H1 (cell line): ENCODE data around the gene NCL. TPM values are rescaled to one million over a fixed set of nuclear protein-coding genes. Genes with fewer than 3 reads are reported as not detected.

Experiments
- BRCA1 ChIP-seq: IDR thresholded peaks from 2 replicates; pipeline ENCODE4 v1.6.1; 2012; ENCODE audit warnings: low read depth, low read length, improper control_type of control experiment
- CBX5 ChIP-seq: fragments of 300-800, 300-1000 bp; sonication (generic); IDR thresholded peaks from 2 replicates; pipeline ENCODE4 v1.7.1; 2016; ENCODE audit warnings: antibody characterized with exemption, low read length, low read depth
- CBX8 ChIP-seq: fragments of 300-800, 300-1000 bp; sonication (generic); IDR thresholded peaks from 2 replicates; pipeline ENCODE4 v1.7.1; 2016; ENCODE audit warnings: low read depth, low read length, borderline replicate concordance
- CEBPB ChIP-seq: IDR thresholded peaks from 2 replicates; pipeline ENCODE4 v1.6.1; 2012; ENCODE audit warnings: low read depth, low read length
- EP300 ChIP-seq, 2 experiments: IDR thresholded peaks; 1 replicate in 1 of 2; 2 replicates in 1 of 2; pipeline ENCODE4 v1.6.1; 2011 to 2012; ENCODE audit warnings: low read depth in 2 of 2, low read length in 2 of 2, mild to moderate bottlenecking in 2 of 2, borderline replicate concordance in 1 of 2, inconsistent platforms in 1 of 2, moderate library complexity in 1 of 2
- EZH2 ChIP-seq: fragments of 200-600 bp; sonication (generic); IDR thresholded peaks from 2 replicates; pipeline ENCODE4 v1.7.1; 2012; ENCODE audit warnings: low read depth, mild to moderate bottlenecking, moderate library complexity, low read length, inconsistent platforms; ENCODE audit not compliant: severe bottlenecking
- GABPA ChIP-seq: IDR thresholded peaks from 2 replicates; pipeline ENCODE4 v1.6.1; 2011; ENCODE audit warnings: mild to moderate bottlenecking, low read length, moderate library complexity, borderline replicate concordance; ENCODE audit not compliant: insufficient read depth
- KDM5A ChIP-seq: fragments of 200-600 bp; IDR thresholded peaks from 2 replicates; pipeline ENCODE4 v1.7.1; 2012; ENCODE audit warnings: mild to moderate bottlenecking, low read length, inconsistent platforms, mixed read lengths
- MAFK ChIP-seq: IDR thresholded peaks from 2 replicates; pipeline ENCODE4 v1.6.1; 2012; ENCODE audit warnings: low read depth, mild to moderate bottlenecking, improper control_type of control experiment, low read length
- NANOG ChIP-seq: IDR thresholded peaks from 2 replicates; pipeline ENCODE4 v1.6.1; 2011; ENCODE audit warnings: low read length, low read depth, mild to moderate bottlenecking, inconsistent platforms; ENCODE audit not compliant: insufficient read depth, poor library complexity, severe bottlenecking
- SAP30 ChIP-seq: fragments of 300-600 bp; sonication (generic); IDR thresholded peaks from 2 replicates; pipeline ENCODE4 v1.7.1; 2012; ENCODE audit warnings: low read length, moderate library complexity, mild to moderate bottlenecking, inconsistent platforms; ENCODE audit not compliant: insufficient read depth, insufficient replicate concordance
- SIN3A ChIP-seq, 2 experiments: IDR thresholded peaks in 1 of 2; conservative IDR thresholded peaks in 1 of 2; 2 replicates each; pipeline ENCODE4 v1.6.1; 2011 to 2012; ENCODE audit warnings: low read length in 2 of 2, improper control_type of control experiment in 1 of 2, low read depth in 1 of 2, mild to moderate bottlenecking in 1 of 2
- SRF ChIP-seq: IDR thresholded peaks from 2 replicates; pipeline ENCODE4 v1.6.1; 2011; ENCODE audit warnings: mild to moderate bottlenecking, low read depth, low read length, moderate library complexity
- SUZ12 ChIP-seq: fragments of 200-600 bp; sonication (generic); IDR thresholded peaks from 2 replicates; pipeline ENCODE4 v1.6.1; 2012; ENCODE audit warnings: mild to moderate bottlenecking, inconsistent platforms, low read length, moderate library complexity, mixed read lengths
- TBP ChIP-seq: IDR thresholded peaks from 2 replicates; pipeline ENCODE4 v1.6.1; 2011; ENCODE audit warnings: low read depth, low read length, improper control_type of control experiment
- polyA plus RNA-seq, 7 experiments: library from polyadenylated mRNA; depleted of rRNA in 3 of 7; stranded (reverse) in 5 of 7; unstranded in 2 of 7; fragments of >200 nt in 5 of 7; fragments of 200-250 nt in 2 of 7; gene quantifications; 1 replicate in 5 of 7; 2 replicates in 1 of 7; 4 replicates in 1 of 7; pipeline versions ENCODE4 v1.2.1 to v1.2.3, GENCODE V29; 2011 to 2013; ENCODE audit warnings: missing spikeins in 2 of 7, mixed read lengths in 2 of 7
- total RNA-seq: library from RNA; stranded (reverse); fragmentation: NEBNext Ultra II Directional; extraction: Animal tissue kit (Norgen Biotek cat#: 25700); gene quantifications from 2 replicates; pipeline ENCODE4 v1.2.1, GENCODE V29; 2021
- TF ChIP-seq, protein P1 (sequence below), 3 experiments: IDR thresholded peaks; 1 replicate in 2 of 3; 2 replicates in 1 of 3; pipeline versions ENCODE4 v1.5.1 to v1.6.1; 2011; ENCODE audit warnings: low read length in 3 of 3, mild to moderate bottlenecking in 3 of 3, inconsistent platforms in 2 of 3, low read depth in 1 of 3, moderate library complexity in 1 of 3; ENCODE audit not compliant: insufficient read depth in 1 of 3; ENCODE audit errors: control extremely low read depth in 1 of 3
- TF ChIP-seq, protein P2 (sequence below): IDR thresholded peaks from 2 replicates; pipeline ENCODE4 v1.6.1; 2012; ENCODE audit warnings: low read length, inconsistent platforms

The NCL gene
- total and polyA plus RNA-seq, 2 of the 8 experiments (the other 6 are each of a cell fraction or from before 2014, with no cell fraction given), result 61.2 to 1,478 TPM

DNA sequence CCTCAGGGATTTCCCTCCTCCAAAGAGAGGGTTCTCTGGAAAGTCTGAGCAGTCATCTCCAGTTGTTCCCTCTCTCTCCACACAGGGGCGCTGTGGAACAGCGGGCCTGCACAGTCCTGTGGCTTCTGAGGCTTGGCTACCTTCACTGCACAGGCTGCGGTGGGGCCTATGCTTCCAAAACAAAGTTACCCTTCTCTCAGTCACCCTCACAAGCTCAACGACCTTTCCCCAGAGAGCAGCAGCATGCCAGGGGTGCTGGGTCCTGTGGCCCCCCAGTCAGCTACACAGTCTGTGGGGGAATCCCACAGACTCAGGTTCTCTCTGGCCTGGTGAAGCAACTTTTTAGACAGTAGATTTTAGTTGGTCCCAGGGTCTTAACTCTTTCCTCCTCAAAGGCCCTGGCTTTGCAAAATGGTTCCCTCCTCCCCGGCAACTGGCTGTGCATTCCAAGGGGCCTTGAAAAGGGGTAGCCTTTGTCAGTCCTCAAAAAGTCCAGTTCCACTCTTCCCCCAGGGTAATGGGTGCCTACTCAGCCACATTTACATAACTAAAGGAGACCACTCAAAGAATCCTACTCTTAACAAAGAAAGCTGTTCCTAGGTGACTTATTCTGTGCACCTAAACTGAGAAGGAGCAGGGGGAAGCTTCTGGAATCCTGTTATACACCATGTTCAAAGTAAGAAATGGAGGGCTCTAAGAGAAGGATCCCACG, 53.8 kb downstream of the NCL start (continued):
- no peak for TF ChIP-seq CBX8
- TF ChIP-seq SRF, result no peak
- peak; percentile 42; the same call in 1 of the 2 replicates for TF ChIP-seq TBP
- TF ChIP-seq EP300 (IDR thresholded peaks at IDR 0.05; ENCODE audit: borderline replicate concordance in 1 of 2, low read depth in 2 of 2, low read length in 2 of 2), result peak in 1 of 2 experiments; percentile 83; a peak in 1 of 3 replicates
- no peak for TF ChIP-seq SUZ12
- no peak for TF ChIP-seq CBX5
- peak; percentile 97 for TF ChIP-seq NANOG
- TF ChIP-seq, protein P1, sequence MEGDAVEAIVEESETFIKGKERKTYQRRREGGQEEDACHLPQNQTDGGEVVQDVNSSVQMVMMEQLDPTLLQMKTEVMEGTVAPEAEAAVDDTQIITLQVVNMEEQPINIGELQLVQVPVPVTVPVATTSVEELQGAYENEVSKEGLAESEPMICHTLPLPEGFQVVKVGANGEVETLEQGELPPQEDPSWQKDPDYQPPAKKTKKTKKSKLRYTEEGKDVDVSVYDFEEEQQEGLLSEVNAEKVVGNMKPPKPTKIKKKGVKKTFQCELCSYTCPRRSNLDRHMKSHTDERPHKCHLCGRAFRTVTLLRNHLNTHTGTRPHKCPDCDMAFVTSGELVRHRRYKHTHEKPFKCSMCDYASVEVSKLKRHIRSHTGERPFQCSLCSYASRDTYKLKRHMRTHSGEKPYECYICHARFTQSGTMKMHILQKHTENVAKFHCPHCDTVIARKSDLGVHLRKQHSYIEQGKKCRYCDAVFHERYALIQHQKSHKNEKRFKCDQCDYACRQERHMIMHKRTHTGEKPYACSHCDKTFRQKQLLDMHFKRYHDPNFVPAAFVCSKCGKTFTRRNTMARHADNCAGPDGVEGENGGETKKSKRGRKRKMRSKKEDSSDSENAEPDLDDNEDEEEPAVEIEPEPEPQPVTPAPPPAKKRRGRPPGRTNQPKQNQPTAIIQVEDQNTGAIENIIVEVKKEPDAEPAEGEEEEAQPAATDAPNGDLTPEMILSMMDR (IDR thresholded peaks at IDR 0.05; ENCODE audit: control extremely low read depth in 1 of 3, insufficient read depth in 1 of 3, low read depth in 1 of 3, low read length in 3 of 3), result peak; percentile 79 to 91 (median 88)
- TF ChIP-seq, protein P2, sequence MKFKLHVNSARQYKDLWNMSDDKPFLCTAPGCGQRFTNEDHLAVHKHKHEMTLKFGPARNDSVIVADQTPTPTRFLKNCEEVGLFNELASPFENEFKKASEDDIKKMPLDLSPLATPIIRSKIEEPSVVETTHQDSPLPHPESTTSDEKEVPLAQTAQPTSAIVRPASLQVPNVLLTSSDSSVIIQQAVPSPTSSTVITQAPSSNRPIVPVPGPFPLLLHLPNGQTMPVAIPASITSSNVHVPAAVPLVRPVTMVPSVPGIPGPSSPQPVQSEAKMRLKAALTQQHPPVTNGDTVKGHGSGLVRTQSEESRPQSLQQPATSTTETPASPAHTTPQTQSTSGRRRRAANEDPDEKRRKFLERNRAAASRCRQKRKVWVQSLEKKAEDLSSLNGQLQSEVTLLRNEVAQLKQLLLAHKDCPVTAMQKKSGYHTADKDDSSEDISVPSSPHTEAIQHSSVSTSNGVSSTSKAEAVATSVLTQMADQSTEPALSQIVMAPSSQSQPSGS, result no peak
- no peak for TF ChIP-seq SAP30
- TF ChIP-seq CEBPB, result no peak
- no peak for TF ChIP-seq EZH2
- no peak for TF ChIP-seq BRCA1
- no peak for TF ChIP-seq GABPA
- no peak for TF ChIP-seq KDM5A
- no peak for TF ChIP-seq MAFK
- no peak for TF ChIP-seq SIN3A (conservative IDR thresholded peaks at IDR 0.05 in 1 of 2, IDR thresholded peaks at IDR 0.05 in 1 of 2; ENCODE audit: low read depth in 1 of 2, low read length in 2 of 2)
